Stimulated activated CD4-positive, alpha-beta T cell treated with anti-CD3 and anti-CD28 coated beads, Interleukin-15, amount 100 ng/mL, for 48 hours (primary cell): ENCODE results near the gene SH3BP2.

Source experiments
- DNase-seq, 2 donors: peaks; one replicate each; pipeline ENCODE4 v3.0.0-alpha.2; 2020; ENCODE audit warnings: low read depth in 2 of 2

Gene SH3BP2

GRCh38 chr4:2819244-2820215, 26.6 kb downstream of the SH3BP2 start:
- DNase-seq = no peak

GRCh38 chr4:2820216-2820982, 27.5 kb downstream of the SH3BP2 start:
- DNase-seq = no peak

GRCh38 chr4:2822461-2823300, 29.8 kb downstream of the SH3BP2 start:
- DNase-seq = no peak

- DNase-seq = no peak
Observed at GRCh38 chr4:2823301-2823670, 30.4 kb downstream of the SH3BP2 start.

GRCh38 chr4:2823671-2824328, 30.9 kb downstream of the SH3BP2 start:
- DNase-seq = no peak

DNA sequence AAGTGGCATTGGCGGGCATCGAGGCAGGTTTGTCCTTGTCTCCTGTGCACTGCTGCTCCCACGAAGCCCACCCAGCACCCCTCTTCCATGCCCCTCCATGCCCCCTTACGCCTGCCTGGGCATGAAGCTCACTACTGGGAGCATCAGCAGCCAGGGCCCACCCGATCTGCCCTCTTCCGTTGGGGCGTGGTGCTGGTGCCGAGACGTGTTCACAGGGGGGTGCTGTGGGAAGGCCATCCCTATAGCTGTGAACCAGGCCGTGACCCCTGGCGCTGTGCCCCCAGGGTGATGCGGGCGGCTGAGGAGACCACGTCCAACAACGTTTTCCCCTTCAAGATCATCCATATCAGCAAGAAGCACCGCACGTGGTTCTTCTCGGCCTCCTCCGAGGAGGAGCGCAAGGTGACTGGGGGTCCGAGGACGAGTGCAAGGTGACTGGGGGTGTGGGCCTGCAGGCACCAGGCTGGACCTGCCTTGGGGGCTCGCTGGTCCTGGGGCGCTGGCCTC, 31.5 kb downstream of the SH3BP2 start:
- DNase-seq = no peak

DNA sequence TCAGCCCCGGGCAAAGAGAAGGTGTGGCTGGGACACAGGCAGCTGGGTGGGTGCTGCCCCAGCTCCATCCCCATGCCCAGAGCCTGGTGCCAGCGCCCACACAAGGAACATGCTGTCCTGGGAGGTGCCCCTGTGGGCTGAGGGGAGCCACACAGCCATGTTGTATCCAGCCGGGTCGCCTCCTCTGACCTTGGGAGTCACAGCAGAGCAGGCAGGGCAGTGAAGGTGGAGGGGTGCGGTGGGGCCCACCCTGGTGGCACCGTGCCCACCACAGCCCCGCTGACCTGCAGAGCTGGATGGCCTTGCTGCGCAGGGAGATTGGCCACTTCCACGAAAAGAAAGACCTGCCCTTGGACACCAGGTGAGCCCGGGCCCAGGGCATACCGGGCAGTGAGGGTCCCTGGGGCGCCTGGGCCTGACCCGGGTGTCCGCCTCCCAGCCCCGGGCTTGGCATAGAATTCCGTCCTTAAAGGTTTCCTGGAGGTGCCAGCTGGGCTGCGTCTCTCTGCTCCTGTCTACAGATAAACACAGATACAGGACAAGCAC, 32.0 kb downstream of the SH3BP2 start:
- no peak for DNase-seq

DNA sequence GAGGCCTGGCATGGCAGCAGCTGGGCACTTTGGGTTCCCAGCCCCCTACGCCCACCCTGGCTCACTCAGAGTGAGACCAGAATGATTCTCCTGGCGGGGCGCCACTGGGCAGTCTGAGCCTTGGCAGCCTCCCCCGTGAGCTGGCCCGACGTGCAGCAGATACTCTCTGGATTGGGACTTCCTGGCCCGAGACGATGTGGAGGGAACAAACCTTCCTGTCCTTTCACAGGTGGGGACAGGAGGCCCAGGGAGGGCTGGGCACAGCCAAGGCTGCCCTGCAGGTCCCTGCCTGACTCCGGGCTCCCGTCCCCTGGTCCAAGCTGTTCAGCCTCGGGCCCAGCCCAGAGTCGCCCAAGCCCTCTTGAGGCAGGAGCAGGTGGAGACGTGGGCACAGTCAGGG, 32.9 kb downstream of the SH3BP2 start:
- DNase-seq = no peak

GRCh38 chr4:2827071-2827873, 34.4 kb downstream of the SH3BP2 start:
- no peak for DNase-seq

DNA sequence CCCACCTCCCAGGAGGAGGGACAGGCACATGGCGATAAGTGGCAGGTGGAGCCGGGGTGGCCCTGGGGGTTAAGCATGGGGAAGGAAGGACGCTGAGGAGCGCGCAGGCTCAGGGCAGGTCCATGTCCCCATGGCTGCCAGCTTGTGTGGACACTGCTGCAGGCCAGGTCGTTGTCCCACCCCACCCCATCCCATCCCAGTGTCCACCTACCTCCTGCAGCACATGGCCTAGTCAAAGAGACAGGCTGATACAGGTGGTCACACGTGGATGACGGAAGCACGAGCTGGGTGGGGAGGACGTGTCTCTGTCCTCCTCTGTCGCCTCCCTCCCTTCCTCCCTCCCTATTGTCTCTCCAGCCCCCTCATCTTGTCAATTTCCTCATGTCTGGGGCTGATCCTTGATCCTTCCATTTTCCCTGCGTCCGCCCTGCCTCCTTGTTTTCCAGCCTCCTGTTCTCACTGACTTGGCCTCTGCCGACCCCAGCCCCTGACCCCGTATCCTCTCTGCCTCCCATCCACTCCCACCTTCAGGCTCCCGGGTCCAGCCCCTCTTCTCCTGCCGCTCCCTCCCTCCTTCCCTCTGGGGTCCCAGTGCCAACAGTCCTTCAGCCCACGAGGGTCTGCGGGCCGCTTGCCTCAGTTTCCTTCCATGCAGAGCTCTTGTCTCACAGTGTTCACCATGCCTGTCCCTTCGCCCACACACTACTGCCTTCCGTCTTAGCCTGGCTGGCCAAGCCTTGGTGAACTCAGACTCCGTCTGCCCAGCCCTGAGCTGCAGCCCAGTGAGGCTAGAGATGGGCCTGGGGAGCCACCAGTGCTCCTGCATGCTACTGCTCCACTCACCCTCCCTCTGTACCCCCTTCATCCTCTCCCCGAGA, 35.2 kb downstream of the SH3BP2 start:
- no peak for DNase-seq

DNA sequence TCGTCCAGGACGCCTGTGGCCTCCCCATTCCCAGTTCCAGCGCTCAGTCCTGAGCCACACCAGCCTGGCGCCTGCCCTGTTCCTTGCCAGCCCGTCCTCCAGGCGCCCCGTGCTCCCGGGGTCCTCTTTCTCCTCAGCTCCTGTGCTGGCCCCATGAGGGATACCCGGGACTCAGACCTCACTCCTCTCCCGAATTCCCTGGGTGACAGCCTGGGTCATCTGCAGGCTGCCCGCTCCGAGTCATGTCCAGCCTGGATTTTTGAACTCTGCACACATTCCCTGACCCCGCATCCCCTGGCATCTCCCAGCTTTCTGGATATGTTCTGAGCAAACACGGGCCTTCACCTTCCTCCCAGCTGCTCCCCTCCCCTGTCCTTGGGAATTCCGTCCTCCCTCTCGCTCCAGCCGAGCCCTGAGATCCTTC, 35.9 kb downstream of the SH3BP2 start:
- no peak for DNase-seq

DNA sequence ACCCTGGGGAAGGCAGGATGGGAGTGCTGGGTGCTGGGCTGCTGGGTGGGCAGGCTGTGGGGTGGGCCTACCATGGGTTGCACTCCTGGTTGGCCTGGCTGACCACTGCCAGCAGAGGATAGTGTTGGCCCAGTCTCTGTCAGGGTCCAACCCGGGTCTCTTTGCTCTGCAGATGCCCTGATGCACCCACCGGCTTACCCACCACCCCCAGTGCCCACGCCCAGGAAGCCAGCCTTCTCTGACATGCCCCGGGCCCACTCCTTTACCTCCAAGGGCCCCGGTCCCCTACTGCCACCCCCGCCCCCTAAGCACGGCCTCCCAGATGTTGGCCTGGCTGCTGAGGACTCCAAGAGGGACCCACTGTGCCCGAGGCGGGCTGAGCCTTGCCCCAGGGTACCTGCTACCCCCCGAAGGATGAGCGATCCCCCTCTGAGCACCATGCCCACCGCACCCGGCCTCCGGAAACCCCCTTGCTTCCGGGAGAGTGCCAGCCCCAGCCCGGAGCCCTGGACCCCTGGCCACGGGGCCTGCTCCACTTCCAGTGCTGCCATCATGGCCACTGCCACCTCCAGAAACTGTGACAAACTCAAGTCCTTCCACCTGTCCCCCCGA, 36.5 kb downstream of the SH3BP2 start:
- no peak for DNase-seq

DNA sequence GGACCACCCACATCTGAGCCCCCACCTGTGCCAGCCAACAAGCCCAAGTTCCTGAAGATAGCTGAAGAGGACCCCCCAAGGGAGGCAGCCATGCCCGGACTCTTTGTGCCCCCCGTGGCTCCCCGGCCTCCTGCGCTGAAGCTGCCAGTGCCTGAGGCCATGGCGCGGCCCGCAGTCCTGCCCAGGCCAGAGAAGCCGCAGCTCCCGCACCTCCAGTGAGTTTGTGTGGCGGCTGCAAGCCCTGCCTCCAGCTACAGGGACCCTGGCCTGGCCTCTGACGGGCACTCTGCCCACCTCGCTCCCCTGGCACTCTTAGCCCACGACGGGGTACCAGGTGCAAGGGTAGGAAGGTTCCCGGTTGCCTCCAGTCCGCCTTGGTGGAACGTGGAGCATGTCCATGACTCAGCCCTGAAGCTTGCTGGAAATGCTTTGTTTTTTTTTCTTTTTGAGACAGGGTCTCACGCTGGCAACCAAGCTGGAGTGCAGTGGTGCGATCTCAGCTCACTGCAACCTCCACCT, 37.1 kb downstream of the SH3BP2 start:
- DNase-seq = no peak

DNA sequence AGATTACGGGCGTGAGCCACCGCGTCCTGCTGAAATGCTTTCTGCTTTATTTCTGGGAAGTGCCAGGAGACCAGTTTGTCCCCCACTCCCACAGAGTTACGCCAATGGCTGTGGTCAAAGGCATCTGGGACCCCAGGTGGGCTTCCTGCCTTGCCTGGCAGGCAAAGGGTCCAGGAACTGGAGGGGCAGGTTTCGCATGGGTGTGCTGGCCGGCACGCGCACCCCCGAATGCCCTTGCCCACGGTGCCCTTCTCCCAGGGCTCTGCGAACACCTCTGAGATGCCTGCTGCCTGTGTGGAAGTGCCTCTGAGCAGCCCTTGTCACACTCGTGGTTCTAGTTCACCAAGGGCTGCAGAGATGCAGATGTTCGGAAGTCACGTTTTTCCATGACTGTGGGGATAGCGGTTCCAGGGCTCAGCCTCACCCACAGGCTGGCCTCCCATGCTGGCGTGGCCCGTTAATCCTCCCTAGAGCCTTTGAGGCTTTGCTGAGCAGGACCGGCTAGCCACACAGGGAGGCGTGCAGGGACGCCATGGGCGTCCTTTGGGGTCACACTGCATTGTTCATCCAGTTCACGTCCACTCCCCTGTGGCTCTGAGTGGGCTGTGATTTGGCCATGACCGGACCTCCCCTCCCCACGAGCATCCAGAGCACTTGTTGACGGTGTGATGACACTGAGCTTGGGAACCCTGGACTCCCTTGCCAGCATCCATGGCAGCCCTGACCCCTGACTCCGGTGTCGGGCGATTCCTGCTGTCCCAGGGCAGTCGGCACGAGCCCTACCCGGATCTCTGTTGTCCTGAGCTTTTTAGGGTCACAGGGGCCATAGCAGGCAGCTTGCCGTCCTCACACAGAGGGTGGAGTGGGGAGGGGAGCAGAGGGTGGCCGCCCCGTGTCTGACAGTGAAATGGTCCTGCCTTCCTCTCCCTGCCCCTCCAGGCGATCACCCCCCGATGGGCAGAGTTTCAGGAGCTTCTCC, 38.0 kb downstream of the SH3BP2 start:
- DNase-seq = no peak

GRCh38 chr4:2831611-2832308, 38.9 kb downstream of the SH3BP2 start:
- DNase-seq = no peak

- no peak for DNase-seq
Observed at GRCh38 chr4:2832309-2832980, 39.6 kb downstream of the SH3BP2 start.
